Retina (tissue), 1 donor: ENCODE results near the gene PCNX2.

Experiments used
- DNase-seq: peaks from one replicate; pipeline ENCODE4 v3.0.0-alpha.2; 2016

The PCNX2 gene

DNA sequence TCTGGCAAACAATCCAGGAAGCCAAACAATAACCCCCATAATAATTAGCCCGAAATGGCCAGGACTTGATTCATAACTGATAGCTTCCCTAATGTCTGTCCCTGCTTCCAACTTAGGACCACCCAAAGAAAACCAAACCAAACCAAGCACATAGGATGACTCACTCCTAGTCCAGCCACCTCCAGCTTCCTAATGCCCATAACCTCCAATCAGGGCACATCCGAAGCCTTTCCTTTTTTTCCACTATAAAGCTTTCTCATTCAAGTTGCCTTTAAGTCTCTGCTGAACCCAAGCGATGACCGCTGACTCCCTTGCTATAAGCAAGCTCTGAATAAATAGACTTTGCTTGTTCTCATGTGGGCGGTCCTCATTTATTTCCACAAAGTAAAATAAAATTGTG is 40.4 kb downstream of the PCNX2 start:
- DNase-seq: no peak

DNA sequence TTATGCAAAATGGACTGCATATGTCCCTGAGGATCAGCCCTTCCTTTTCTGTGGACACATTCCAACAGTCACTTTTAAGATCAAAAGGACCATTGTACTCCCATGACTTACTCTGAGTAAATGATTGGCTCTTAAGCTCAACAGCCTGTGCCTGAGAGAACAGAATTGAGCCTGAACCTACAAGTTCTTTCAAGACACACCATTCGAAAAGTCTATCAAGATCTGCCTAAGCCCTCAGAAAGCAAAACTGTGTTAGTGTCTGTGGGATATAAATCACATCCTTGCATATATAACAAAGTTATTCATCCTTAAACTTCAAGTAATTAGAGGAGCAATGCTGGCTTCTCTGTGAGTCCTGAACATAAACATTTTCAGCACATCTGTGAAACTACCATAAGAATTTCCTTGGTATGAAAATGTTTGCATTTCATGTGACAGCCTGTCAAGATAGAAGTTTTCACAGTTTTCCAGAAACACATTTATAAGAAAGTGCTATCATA is 41.6 kb downstream of the PCNX2 start:
- DNase-seq: no peak

DNA sequence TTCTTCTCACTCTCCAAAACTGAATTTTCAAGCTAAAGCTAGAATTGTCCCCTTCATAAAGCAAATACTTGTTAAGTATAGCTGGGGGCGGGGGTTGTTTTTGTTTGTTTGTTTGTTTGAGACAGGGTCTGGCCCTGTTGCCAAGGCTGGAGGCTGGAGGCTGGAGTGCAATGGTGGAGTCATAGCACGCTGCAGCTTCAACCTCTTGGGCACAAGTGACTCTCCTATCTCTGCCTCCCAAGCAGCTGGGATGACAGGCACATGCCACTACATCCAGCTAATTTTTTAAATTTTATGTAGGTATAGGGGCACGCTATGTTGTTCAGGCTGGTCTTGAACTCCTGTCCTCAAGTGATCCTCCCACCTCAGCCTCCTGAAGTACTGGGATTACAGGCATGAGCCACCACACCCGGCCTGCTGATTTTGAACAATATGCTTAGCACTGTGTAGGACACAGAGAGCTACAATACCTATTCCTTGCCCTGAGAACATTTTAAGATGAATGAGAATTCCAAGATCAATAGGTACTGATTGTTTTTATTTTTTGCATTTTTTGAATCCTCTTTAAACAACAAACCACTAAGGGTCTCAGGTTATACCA is 42.2 kb downstream of the PCNX2 start:
- no peak for DNase-seq

DNA sequence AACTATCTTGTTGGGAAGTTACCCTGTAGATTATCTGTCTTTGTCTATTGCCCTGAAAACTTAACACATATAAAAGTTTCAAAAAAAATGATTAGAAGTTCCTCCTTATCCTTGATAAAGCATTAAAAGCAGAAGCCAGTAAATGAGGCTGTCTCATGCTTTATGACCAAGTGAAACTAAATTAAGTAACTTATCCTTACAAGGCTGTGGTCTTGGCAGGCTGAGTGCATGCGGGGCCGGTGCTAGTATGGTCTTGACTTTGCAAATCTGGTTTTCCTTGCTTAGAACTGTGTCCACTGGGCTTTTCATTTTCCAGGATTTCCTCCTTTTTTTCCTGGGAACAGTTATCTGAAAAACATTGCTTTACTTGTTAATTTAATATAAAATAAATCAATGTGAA is 43.1 kb downstream of the PCNX2 start:
- no peak for DNase-seq

DNA sequence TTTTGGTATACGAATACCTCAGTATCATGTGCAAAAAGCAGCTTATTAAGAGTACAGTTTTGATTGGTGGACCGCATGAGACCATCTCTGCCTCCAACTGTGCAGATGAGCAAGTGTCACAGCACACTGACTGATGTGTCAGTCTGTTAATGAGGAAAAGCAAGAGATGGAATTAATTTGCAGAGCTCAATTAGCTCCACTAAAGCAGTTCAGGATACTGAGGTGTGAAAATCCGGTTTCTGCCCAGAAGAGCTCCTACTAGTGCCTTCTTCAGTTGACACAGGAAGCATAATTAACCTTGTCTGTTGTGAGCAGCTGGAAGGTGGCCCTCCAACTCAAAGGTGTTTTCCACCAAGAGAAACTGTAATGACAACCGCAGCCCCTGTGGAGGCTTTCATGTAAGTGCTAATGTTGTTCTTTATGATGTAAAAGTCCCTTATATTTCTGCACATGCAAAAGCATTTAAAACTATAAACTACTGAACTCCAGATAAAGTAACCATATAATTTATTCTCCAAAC is 44.3 kb downstream of the PCNX2 start:
- DNase-seq: peak; percentile 14

DNA sequence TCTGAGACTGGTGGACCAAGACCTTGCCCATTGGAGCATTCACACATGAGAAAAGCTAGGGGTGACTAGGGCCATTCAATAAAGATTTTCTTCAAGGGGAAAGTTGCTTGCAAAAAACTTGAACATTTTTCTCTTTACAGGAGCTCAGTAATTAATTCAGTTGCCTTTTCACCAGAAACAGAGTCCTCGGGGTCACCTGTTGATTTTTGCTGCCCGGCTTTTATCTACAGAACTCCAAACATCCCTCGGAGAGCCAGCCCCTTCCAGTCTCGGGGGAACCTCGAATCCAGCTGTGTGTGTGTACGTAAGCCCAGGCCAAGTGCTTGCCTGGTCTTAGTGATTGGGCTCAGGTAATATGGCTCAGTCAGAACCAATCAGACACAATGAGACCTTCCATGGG is 47.5 kb downstream of the PCNX2 start:
- DNase-seq: no peak

DNA sequence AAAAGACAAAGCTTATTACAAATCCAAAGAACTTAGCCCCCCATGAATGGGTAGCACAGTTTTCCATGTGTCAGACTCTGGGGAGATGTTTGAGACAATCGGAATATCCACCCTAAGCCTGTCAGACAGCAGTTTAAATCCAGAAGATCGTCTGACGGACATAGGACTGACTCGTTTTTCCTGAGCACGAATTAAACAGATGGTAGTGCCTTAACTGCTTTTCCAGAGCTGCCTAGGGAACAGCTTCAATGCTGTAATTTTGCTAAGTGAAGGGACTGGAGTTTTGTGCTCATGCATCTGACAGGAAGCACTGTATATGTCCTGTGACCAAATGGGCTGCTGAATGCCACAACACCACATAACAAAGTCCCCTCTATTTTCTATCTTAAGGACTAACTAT is 48.6 kb downstream of the PCNX2 start:
- no peak for DNase-seq

DNA sequence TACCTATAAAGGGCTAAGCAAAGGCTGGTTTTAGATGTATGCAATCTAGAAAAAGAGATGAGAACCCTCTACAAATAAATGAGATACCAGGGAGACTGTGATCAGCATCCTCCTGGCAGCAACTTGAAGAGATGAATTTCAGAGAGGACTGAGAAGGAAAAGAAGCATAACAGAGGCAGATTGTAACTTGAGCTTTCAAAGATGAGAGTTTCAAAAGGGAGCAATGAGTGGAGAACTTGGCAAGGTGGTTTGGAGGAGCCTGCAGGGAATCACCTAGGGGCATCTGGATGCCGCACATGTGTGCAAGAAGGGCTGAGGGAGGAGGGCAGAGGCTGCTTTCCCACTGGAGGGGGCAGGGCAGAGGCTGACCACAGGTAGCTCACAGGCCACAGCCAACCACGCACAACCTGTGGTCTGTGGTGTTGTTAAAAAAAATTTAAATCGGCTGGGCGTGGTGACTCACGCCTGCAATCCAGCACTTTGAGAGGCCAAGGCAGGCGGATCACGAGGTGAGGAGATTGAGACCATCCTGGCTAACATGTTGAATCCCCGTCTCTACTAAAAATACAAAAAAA is 50.2 kb downstream of the PCNX2 start:
- no peak for DNase-seq

DNA sequence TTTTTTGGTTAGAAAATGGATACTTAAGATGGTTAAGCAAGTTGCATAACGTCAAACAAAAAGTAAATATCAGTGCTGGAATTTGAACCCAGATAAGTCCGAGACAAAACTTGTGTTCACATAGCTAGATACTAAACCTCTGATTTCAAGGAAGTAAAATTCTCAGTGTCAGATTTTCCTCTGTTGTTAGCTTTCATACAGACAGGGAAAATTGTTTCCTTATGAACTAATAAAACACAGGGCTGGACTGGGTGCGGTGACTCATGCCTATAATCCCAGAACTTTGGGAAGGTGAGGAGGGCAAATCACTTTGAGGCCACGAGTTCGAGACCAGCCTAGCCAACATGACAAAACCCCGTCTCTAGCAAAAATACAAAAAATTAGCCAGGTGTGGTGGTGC is 51.3 kb downstream of the PCNX2 start:
- DNase-seq: no peak

DNA sequence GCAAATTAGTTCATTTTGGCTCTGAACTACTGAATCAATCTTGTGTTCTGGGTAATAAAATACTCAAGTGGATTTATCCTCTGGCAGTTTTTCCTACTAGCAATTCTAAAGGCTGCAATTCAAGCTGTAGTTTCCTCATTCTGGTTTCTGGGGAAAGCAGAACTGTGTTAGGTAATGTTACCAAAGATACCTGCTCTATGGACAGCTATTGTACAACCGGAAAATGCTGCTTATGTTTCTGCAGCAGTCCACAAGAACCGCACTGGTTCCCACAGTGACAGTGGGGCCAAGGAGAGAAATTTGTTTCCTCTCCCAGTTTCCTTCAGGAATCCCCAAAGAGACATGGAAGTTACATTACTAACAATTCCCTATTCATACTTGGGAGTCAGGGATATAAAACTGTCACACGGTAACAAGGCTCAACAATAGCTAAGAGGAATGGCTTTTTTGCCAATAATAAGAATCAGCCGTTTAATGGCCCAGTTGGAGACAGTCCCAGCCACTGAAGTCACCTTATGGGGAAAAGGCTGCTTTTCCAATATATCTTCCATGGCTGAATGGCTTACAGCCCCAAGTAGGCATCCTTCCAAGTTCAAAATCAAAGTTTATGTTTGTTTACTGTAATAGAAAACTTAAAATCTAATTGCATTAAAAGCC is 52.6 kb downstream of the PCNX2 start:
- no peak for DNase-seq

DNA sequence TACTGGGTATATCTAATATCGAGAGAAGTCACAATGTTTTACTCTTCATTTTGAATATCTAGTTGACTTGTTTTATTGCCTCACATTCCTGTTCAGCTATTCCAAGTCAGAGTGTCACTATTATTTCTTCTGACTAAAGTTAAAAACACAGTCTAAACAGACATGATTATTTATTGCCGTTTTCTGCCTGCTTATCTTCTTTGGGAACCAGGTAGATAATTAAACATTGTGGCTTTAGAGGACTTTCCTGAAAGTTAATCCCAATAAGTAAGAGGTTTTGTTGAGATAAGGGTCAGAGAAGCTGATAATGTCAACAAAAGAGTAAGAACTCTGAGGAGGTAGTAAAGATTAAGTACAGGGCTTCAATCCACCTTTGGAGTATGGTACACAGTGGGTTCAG is 53.8 kb downstream of the PCNX2 start:
- no peak for DNase-seq

DNA sequence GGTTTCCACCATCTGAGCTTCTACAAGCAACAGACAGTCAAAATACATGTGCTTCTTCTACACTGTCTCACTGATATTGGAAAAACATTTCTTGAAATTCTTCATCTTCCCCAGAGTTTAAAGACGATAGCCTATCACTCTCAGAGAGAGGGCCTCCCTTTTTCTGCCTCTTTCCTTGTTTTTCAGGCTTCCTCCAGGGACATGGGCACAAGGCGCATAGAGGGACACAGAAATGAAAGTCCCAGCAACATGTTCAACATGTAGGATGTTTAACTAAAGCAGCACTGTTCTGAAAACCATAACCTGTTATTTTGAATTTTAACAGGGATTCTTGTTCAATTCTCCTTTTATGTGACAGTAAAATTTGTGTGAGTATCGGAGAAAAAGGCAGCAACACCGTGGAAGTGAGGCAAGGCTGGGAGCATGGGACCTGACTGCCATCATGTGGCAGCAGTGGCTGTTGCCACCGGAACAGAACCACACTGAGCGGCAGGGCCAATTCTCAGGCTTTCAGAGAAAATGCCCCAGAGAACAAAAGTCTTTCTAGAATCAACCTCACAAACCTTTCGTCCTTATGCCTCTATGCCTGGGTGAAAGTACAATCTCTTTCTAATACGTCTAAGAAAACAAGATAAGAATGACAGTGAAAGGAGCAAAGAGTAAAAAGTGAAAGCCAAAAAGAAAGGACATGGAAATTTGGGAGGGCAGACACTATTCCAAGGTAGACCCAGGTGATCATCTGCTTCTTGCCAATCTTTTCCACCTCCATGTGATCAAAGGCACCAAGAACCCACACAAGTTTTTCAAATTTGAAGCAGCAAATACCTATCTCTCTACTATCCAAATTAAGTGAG is 54.5 kb downstream of the PCNX2 start:
- peak; percentile 80 for DNase-seq

DNA sequence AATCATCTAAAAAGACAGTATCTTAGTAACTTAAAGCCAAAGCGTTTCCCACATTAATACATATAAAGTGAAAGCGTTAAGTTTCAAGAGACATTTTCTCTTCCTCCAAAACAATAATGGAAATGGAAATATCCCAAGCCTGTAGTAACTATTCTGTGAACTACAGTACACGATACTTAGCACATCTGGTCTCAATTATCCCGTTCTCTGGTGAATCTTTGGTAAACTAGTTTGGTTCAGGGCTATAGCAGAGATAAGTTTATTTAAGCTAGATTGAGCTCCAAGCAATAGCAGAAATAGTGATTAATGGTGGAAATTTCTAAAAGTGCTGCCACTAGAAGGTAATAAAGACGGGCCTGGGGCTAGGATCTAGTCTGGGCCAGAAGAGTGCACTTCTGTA is 55.2 kb downstream of the PCNX2 start:
- DNase-seq: no peak

DNA sequence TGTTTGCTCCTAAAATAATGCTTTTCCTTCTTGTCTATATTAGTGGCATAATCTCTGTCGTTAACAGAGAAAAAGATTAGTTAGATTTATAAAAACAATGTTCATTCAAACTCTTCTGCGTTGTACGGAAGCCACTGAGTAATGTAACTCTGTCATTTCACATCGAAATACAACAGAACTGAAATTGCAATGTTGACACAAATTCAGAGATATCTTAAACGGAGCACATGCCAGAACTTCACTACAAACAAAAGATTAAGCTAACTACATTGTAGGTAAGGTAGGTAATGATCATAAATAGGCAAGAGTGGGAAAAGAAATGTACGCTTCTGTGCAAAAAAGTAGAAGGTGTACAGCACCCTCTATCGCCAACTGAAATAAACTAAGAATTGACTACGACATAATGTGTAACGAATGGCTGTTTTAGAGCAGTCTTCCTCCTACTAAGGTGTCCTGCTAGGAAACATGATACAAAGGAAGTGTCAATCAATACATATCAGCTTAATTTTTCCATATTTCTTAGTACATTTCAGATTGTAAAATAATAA is 56.6 kb downstream of the PCNX2 start:
- DNase-seq: no peak

DNA sequence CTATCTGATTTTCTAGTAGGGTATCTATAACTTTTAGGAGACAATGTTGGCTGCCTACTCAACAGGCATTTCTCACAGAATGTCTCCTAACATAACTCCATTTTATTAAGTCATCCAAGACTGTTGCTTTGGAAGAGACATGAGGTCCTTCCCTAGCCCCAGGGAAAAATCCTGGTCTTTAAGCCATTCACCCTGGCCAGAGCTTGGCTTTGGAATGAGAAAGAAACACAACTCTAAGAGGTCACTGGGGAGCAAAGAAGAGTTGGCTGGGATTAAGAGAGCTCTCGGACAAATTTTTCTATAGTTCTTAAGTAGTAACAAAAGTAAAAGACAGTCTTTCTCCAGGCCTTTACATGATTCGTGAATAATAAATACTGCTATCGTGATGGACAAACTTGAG is 57.9 kb downstream of the PCNX2 start:
- no peak for DNase-seq

DNA sequence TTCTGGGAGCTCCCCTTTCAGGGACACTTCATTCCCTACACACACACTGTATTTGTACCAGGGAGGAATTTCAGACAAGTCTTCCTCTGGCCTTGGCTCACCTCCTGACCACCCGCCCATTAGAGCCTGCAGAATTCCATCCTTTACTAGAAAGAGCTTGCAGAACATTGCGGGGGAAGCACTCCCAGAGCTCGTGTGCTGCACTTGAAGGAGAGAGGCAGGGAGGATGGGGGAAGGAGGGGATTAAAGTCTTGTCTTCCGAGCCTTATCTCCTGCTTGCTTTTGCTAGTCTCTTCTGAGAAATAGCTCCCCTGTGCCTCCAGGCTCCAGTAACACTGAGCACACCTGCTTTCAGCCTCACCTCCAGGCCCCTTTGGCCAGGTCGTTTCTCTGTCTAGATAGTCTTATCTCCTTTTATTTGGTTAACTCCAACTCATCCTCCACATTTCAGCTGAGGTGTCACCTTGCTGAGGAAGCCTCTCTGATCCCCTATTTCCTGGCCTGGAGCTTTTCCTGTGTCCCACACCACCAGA is 62.0 kb downstream of the PCNX2 start:
- no peak for DNase-seq

DNA sequence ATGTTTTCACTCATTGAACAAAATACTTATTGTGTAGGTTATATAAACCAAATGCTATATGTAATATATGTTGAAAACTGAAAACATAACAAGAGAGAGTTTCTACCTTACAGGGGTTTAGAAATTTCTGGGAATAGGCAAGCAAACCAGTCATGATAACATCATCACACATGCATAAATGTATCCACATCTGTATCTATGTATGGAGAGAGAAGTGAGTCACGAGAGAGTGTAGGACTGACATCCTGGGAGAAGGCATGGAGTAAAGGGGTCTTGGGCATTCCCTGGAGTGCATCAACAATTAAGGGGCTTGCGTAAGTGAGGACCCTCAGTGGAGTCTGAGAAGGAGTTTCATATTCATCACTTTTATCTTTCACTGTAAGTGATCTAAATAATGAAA is 65.5 kb downstream of the PCNX2 start:
- DNase-seq: no peak

DNA sequence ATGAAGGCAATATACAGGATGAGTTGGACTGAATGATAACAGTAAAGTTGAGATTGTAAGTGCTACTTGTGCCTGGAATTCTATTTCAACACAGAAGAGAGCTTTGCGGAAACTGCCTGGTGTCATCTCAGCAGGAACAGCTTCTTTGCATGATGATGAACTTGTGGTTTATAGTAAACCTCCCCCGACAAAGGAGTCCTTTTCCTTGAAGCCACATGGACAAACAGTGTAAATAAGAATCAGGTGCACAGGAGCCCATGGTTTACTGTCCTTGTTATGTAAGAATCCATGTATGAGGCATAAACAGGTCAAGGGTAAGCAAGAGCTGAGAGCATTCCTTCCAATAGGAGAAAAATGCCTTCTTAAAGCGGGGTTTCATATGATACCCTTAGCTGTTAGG is 66.2 kb downstream of the PCNX2 start:
- no peak for DNase-seq

DNA sequence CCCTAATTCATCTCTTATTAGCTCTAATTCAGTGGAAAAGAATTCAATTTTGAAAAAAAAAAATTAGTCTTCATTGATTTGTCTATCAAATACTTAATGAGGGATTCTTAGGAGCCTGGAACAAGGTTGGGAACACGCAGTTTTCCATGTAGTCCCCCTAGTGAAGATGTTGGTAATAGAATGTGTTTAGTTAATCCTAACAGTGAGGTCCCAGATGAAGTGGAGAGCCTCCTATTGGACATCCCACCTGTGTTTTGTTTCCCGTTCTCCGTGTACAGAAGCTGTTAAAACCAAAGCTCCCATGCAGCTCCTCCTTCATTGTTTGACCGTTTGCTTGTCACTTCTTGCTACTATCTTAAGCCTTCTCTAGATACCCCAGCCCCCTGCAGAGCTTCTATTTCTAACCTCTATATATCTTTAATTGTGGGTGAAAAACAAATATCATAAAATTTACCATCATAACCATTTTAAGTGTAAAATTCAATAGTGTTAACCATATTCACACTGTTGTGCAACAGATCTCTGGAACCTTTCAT is 67.5 kb downstream of the PCNX2 start:
- no peak for DNase-seq

DNA sequence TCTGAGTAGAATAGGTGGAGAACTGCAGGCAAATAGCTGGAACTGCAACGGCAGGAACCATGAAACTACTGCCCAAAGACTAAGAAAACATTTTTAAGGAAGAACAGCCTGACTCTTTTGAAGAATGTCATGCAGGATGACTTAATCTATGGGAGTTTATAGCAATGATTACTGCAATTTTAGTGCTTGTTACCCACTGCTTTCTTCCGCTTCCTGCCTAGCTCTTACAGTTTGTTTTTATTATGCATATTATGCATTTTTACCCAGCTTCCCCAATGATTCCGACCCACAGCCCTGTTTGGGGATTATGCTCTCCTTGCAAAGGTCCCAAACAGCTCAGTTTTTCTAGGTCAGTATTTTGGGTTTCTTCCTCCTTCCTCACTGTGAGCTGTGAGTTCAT is 71.2 kb downstream of the PCNX2 start:
- no peak for DNase-seq

DNA sequence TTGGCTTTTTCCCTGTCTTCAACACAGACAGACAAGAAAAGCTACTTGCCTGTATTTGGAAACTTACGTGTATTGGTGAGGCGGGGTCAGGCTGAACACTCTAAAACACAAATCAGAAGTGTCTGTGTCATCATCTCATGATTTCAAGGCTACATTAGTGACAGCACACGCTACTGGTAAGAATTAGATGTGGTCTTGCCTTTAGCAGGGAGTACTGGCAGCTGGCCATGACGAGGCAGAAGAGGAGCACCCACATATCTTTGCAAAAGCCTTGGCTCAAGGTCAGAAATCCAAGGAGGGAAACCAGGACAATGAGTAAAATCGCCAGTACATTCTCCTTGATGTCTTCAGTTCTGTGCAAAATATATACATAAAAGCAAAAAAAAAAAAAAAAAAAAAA is 77.7 kb downstream of the PCNX2 start:
- DNase-seq: no peak

DNA sequence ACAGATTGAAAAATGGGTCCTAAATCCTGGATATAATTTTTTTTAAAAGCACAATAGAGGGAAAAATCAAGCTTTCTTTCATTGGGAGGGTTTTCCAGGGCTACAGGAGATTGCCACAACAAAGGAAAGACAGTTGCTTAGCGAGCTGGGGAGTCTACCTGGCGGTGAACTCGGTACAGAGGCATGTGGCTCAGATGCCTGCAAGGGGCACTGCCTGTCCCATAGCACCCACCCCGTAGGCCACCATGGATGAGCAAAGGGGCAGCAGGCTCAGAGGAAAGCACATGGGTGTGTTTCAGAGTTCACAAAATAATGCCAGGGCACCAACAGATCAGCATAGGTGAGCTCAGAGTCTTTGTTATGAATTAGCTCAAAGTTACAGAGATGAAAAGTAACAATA is 79.5 kb downstream of the PCNX2 start:
- no peak for DNase-seq
